Measurements from ENCODE around the gene USP12. TPM values are rescaled to one million over a fixed set of nuclear protein-coding genes. Genes with fewer than 3 reads are reported as not detected.
"Not testable (repeated sequence)": the region's sequence is repeated elsewhere in the genome, so short reads cannot be mapped to it uniquely, and the experiment has no call there.

Gene USP12, protein sequence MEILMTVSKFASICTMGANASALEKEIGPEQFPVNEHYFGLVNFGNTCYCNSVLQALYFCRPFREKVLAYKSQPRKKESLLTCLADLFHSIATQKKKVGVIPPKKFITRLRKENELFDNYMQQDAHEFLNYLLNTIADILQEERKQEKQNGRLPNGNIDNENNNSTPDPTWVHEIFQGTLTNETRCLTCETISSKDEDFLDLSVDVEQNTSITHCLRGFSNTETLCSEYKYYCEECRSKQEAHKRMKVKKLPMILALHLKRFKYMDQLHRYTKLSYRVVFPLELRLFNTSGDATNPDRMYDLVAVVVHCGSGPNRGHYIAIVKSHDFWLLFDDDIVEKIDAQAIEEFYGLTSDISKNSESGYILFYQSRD
- total RNA-seq, result 10 to 100 TPM; 28.7 to 31.2 (median 29.7) TPM

DNA sequence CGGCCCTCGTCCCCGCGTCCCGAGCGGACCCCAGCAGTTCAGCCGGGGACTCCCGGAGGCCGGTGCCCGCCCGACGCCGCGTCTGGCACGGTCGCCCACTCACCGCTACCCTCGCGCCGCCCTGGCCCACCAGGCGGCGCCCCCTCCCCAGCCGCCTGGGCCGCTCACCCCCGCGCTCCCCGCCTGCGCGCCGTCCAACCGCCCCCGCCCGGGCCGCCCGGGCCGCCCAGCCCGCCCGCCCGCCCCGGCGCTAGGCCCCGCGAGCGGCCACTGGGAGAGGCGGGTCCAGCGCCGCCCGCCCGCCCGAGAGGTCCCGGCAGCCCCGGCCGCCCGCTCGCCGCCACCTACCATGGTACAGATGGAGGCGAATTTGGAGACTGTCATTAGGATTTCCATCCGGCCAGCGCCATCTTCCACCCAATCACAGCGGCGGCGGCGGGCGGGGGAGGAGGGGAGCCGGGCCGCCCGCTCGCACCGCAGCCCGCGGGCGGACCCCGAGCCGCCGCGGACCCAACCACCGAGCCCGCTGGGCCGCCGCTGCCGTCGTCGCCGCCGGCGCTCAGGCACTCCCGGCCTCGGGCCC lies at the start of gene USP12:
Gene USP12, minus strand, starts transcription at position 568 of the 583 bp plus-strand sequence. Its CDS starts 172 bp downstream, at position 396.
- H3K4me3 ChIP-seq, result peak within 1 kb of the TSS; percentile 74 to 93 (median 87)
- TF ChIP-seq, protein P1, sequence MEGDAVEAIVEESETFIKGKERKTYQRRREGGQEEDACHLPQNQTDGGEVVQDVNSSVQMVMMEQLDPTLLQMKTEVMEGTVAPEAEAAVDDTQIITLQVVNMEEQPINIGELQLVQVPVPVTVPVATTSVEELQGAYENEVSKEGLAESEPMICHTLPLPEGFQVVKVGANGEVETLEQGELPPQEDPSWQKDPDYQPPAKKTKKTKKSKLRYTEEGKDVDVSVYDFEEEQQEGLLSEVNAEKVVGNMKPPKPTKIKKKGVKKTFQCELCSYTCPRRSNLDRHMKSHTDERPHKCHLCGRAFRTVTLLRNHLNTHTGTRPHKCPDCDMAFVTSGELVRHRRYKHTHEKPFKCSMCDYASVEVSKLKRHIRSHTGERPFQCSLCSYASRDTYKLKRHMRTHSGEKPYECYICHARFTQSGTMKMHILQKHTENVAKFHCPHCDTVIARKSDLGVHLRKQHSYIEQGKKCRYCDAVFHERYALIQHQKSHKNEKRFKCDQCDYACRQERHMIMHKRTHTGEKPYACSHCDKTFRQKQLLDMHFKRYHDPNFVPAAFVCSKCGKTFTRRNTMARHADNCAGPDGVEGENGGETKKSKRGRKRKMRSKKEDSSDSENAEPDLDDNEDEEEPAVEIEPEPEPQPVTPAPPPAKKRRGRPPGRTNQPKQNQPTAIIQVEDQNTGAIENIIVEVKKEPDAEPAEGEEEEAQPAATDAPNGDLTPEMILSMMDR (IDR thresholded peaks at IDR 0.05), result peak in 2 of 6 experiments; percentile 14 to 19
- peak in 1 of 2 donors; percentile 76 for TF ChIP-seq POLR2A (IDR thresholded peaks at IDR 0.05)
- no peaks in the 10 kb centered on the region for H3K27me3 ChIP-seq
- H3K4me1 ChIP-seq, result peaks cover 0 to 34% (median 2%) of the 10 kb centered on the region in 4 donors
- H3K9me3 ChIP-seq, result no peaks in the 10 kb centered on the region
- H3K27ac ChIP-seq, result peak within 1 kb of the TSS; percentile 85 to 97 (median 94)
- no peaks in the 10 kb centered on the region for H3K36me3 ChIP-seq
- peak in 2 of 3 donors; percentile 31 to 55 for DNase-seq

DNA sequence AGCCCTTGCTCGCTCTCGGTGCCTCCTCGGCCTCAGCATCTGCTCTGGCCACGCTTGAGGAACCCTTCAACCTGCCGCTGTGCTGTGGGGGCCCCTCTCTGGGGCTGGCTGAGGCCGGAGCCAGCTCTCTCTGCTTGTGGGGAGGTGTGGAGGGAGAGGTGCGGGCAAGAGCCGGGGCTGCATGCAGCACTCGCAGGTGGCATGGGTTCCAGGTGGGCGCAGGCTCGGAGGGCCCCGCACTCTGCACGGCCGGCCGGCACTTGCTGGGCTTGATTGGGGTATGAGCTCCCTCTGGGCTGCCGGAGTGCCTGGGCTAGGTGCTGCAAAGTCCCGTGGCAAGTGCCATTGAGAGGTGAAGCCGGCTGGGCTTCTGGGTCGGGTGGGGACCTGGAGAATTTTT lies 48.0 kb upstream of the USP12 start:
- no peaks in the 10 kb centered on the region for H3K36me3 ChIP-seq
- TF ChIP-seq, protein P1 (IDR thresholded peaks at IDR 0.05), result no peak
- TF ChIP-seq POLR2A (IDR thresholded peaks at IDR 0.05), result no peak
- no peak overlapping the region for H3K27ac ChIP-seq
- no peak overlapping the region for H3K4me3 ChIP-seq
- no peaks in the 10 kb centered on the region for H3K4me1 ChIP-seq
- H3K27me3 ChIP-seq, result no peaks in the 10 kb centered on the region
- H3K9me3 ChIP-seq, result no peaks in the 10 kb centered on the region
- DNase-seq, result no peak

DNA sequence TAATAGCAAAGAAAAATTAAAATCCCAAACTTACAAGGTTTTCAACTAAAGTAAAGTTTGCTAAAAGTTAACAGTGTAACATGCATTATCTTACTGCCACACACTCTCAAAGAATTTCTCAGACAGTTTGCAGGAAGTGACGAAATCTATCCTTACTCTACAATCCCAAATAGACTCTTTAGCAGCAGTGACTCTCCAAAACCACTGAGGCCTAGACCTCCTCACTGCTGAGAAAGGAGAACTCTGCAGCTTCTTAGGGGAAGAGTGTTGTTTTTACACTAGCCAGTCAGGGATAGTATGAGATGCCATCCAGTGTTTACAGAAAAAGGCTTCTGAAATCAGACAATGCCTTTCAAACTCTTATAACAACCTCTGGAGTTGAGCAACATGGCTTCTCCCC lies 47.2 kb upstream of the USP12 start:
- H3K4me1 ChIP-seq, H3K36me3 ChIP-seq, H3K4me3 ChIP-seq, DNase-seq, H3K27ac ChIP-seq, H3K9me3 ChIP-seq, H3K27me3 ChIP-seq: not testable (repeated sequence)

DNA sequence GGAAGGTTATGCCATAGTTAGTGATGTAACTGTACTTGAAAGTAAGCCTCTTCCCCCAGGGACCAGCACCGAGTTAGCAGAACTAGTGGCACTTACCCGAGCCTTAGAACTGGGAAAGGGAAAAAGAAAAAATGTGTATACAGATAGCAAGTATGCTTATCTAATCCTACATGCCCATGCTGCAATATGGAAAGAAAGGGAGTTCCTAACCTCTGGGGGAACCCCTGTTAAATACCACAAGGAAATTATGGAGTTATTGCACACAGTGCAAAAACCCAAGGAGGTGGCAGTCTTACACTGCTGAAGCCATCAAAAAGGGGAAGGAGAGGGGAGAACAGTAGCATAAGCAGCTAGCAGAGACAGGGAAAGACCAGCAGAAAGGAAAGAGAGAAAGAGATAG lies 46.2 kb upstream of the USP12 start:
- DNase-seq, H3K4me1 ChIP-seq, H3K27me3 ChIP-seq, H3K4me3 ChIP-seq, H3K36me3 ChIP-seq, H3K9me3 ChIP-seq, H3K27ac ChIP-seq: not testable (repeated sequence)

DNA sequence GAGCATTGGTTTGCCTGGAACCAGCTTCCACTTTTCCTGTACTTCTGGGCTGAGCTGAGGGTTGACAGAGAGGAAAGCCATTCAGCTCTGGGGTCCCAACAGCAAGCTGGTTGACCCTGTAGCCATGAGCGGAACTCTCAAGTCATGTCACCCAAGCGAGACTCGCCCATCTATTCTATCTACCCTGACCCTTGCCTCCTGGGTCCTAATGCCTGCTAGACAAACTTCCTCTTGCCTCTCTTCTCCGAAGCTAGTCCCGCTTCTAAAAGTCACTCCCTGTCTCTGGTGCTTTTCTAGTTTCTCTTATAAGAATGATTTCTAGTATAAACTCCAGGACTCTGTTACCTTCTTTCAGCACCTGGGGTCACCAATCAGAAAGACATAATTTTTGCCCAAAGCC lies 41.8 kb upstream of the USP12 start:
- H3K4me3 ChIP-seq, H3K27me3 ChIP-seq, H3K36me3 ChIP-seq, DNase-seq, H3K4me1 ChIP-seq, H3K9me3 ChIP-seq, H3K27ac ChIP-seq: not testable (repeated sequence)

DNA sequence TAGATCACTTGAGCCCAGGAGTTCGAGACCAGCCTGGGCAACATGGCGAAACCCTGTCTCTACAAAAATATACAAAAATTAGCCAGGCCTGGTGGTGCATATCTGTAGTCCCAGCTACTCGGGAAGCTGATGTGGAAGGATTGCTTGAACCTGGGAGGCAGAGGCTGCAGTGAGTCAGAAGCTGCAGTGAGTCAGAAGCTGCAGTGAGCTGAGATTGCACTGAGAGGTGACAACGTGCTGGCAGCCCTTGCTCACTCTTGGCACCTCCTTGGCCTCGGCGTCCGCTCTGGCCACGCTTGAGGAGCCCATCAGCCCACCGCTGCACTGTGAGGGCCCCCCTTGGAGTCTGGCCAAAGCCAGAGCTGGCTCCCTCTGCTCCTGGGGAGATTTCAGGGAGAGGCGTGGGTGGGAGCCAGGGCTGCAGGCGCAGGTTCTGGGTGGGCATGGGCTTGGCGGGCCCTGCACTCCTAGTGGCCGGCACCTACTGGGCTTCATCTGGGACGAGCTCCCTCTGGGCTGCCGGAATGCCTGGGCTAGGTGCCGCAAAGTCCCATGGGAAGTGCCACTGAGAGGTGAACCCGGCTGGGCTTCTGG lies 40.3 kb upstream of the USP12 start:
- H3K4me1 ChIP-seq, result no peaks in the 10 kb centered on the region

DNA sequence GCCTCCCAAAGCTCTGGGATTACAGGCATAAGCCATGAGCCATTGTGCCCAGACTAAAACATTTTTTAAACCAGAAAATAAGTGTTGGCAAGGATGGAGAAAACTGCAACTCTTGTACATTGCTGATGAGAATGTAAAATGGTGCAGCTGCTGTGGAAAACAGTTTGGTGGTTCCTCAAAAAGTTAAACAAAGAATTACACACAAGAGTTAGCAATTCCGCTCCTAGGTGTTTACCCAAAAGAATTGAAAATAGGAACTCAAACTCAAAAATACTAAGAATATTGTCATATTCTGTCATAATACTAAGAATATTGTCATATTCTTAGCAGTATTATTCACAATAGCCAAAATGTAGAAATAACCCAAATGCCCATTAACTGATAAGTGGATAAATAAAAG lies 39.7 kb upstream of the USP12 start:
- Histone ChIP-seq H3K27ac (no peak overlapping the region), H3K36me3 (no peaks in the 10 kb centered on the region), H3K4me3 (no peak overlapping the region), H3K4me1 (no peaks in the 10 kb centered on the region), H3K9me3 (no peaks in the 10 kb centered on the region), H3K27me3 (no peaks in the 10 kb centered on the region)
- DNase-seq, result no peak
- TF ChIP-seq, protein P1 (IDR thresholded peaks at IDR 0.05), result no peak
- TF ChIP-seq POLR2A (IDR thresholded peaks at IDR 0.05), result no peak

More for the DNA sequence above, 40.3 kb upstream of the USP12 start:
- no peak for DNase-seq
- no peaks in the 10 kb centered on the region for H3K9me3 ChIP-seq
- no peaks in the 10 kb centered on the region for H3K27me3 ChIP-seq
- no peak overlapping the region for H3K27ac ChIP-seq
- no peak for TF ChIP-seq POLR2A (IDR thresholded peaks at IDR 0.05)
- TF ChIP-seq, protein P1 (IDR thresholded peaks at IDR 0.05), result no peak
- no peak overlapping the region for H3K4me3 ChIP-seq
- H3K36me3 ChIP-seq, result no peaks in the 10 kb centered on the region

Measured in Peyer's patch (tissue), 4 donors.